Osteocyte (in vitro differentiated cells): ENCODE data around the gene PTBP3. TPM values are rescaled to one million over a fixed set of nuclear protein-coding genes. Genes with fewer than 3 reads are reported as not detected.

Source experiments
- DNase-seq: peaks from one replicate; pipeline ENCODE4 v3.0.0; 2021; ENCODE audit warnings: mixed read lengths; ENCODE audit not compliant: unreplicated experiment; ENCODE audit errors: extremely low spot score
- H3K27ac Mint-ChIP-seq: one replicate; pipeline ENCODE4 v1.8.0; 2021; ENCODE audit warnings: mild to moderate bottlenecking, mixed read lengths; ENCODE audit not compliant: unreplicated experiment
- H3K27me3 Mint-ChIP-seq: one replicate; pipeline ENCODE4 v1.8.0; 2021; ENCODE audit warnings: mixed read lengths; ENCODE audit not compliant: unreplicated experiment
- H3K36me3 Mint-ChIP-seq: one replicate; pipeline ENCODE4 v1.8.0; 2021; ENCODE audit warnings: mixed read lengths; ENCODE audit not compliant: unreplicated experiment
- H3K4me1 Mint-ChIP-seq: one replicate; pipeline ENCODE4 v1.8.0; 2021; ENCODE audit warnings: mixed read lengths; ENCODE audit not compliant: unreplicated experiment
- H3K4me3 Mint-ChIP-seq: one replicate; pipeline ENCODE4 v1.8.0; 2021; ENCODE audit warnings: mild to moderate bottlenecking, moderate library complexity, mixed read lengths; ENCODE audit not compliant: unreplicated experiment
- H3K9me3 Mint-ChIP-seq: one replicate; pipeline ENCODE4 v1.8.0; 2021; ENCODE audit warnings: mixed read lengths; ENCODE audit not compliant: unreplicated experiment
- CTCF ChIP-seq: fragments of 200-600 bp; sonication (generic); IDR thresholded peaks from 2 replicates; pipeline ENCODE4 v1.5.0; 2021; ENCODE audit warnings: antibody characterized with exemption, mild to moderate bottlenecking, moderate library complexity
- total RNA-seq: library from RNA; stranded (reverse); gene quantifications from 2 replicates; pipeline ENCODE4 v1.2.1, GENCODE V29; 2021

Gene PTBP3
- total RNA-seq, 1 donor from 2014 or later = 47.6 TPM

DNA sequence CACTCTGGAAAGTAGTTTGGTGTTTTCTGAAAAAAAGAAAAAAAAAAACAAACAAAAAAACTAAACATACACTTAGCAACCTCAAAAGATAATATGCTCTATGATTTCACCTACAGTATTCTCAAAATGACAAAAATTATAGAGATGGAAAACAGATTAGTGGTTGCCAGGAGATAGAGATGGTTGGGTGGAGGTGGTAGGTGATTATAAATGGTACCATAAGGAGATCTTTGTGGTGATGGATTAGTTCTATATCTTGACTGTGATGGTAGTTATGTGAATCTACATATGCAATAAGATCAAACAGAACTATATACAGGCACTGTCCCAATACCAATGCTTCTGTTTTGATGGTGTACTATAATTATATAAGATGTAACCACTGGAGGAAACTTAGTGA, 32.0 kb downstream of the PTBP3 start:
- H3K4me3 Mint-ChIP-seq = no peak overlapping the region
- no peaks in the 10 kb centered on the region for H3K27me3 Mint-ChIP-seq
- no peak for TF ChIP-seq CTCF
- H3K4me1 Mint-ChIP-seq = peaks cover 21% of the 10 kb centered on the region
- DNase-seq = no peak
- peaks cover 4% of the 10 kb centered on the region for H3K36me3 Mint-ChIP-seq
- H3K9me3 Mint-ChIP-seq = no peaks in the 10 kb centered on the region
- H3K27ac Mint-ChIP-seq = no peak overlapping the region

GRCh38 chr9:112299514-112299913, 33.9 kb downstream of the PTBP3 start:
- Mint-ChIP-seq H3K27me3 (no peaks in the 10 kb centered on the region), H3K4me3 (no peak overlapping the region), H3K36me3 (peaks cover 10% of the 10 kb centered on the region), H3K9me3 (no peaks in the 10 kb centered on the region), H3K27ac (peak overlapping the region; percentile 20), H3K4me1 (peaks cover 24% of the 10 kb centered on the region)
- no peak for DNase-seq
- no peak for TF ChIP-seq CTCF

DNA sequence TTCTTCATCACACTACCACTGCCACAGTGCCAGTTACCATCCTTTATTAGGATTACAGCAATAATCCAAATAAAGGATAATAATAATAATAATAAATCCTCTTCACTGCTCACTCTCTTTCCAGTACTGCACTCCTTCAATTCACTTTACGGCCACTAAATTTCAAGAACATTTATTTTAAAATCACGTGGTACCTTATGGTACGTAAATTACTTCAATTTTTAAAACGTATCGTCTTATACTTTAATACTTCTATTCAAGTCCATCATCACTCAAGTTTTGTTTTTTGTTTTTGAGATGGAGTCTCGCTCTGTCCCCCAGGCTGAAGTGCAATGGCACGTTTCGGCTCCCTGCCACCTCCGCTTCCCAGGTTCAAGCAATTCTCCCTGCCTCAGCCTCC, 36.5 kb downstream of the PTBP3 start:
- TF ChIP-seq CTCF = no peak
- Mint-ChIP-seq H3K27ac (no peak overlapping the region), H3K4me3 (no peak overlapping the region), H3K36me3 (peaks cover 10% of the 10 kb centered on the region), H3K9me3 (no peaks in the 10 kb centered on the region), H3K27me3 (no peaks in the 10 kb centered on the region), H3K4me1 (peaks cover 24% of the 10 kb centered on the region)
- DNase-seq = no peak

DNA sequence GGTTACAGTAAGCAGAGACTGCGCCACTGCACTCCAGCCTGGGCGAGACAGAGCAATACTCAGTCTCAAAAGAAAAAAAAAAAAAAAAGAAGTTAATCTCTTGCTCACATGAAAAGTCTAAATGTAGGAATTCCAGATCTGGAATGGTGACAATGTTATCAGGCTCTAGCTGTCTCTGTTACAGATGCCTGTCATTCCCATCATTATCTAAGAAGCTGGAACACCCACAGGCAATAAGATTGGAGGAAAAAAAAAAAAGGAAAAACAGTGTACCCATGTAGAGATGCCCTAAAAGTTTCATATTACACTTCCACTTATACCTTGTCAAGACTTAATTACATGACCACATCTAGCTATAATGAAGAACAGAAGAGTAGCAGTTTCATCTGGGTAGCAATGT, 38.2 kb downstream of the PTBP3 start:
- H3K27ac Mint-ChIP-seq = no peak overlapping the region
- H3K4me1 Mint-ChIP-seq = peaks cover 24% of the 10 kb centered on the region
- peaks cover 14% of the 10 kb centered on the region for H3K36me3 Mint-ChIP-seq
- TF ChIP-seq CTCF = no peak
- DNase-seq = no peak
- H3K9me3 Mint-ChIP-seq = peaks cover 5% of the 10 kb centered on the region
- H3K4me3 Mint-ChIP-seq = no peak overlapping the region
- no peaks in the 10 kb centered on the region for H3K27me3 Mint-ChIP-seq

GRCh38 chr9:112288029-112288428, 45.4 kb downstream of the PTBP3 start:
- Mint-ChIP-seq H3K9me3 (peaks cover 9% of the 10 kb centered on the region), H3K27ac (peak overlapping the region; percentile 63), H3K4me3 (no peak overlapping the region), H3K27me3 (no peaks in the 10 kb centered on the region), H3K36me3 (peaks cover 39% of the 10 kb centered on the region), H3K4me1 (peaks cover 33% of the 10 kb centered on the region)
- no peak for TF ChIP-seq CTCF
- DNase-seq = no peak
